Caco-2 (cell line): Measurements from ENCODE around the gene DUSP14. TPM values are rescaled to one million over a fixed set of nuclear protein-coding genes. Genes with fewer than 3 reads are reported as not detected.
A peak's percentile ranks its signal among the peaks of the same experiment; 100 is the strongest.

Experiments used
- BruUV-seq: library from RNA; stranded (reverse); fragments of 400-500 nt; replicated peaks from 2 replicates; lab custom pipeline; 2021; lab: Mats Ljungman, UMichigan
- CTCF ChIA-PET: fragments of 300-600 bp; sonication (Branson Sonifier 250); formaldehyde crosslinking; loops from one replicate; lab custom pipeline; 2022; ENCODE audit warnings: antibody characterized with exemption; lab: Charles Lee
- POLR2A ChIA-PET: fragments of 300-600 bp; sonication (Branson Sonifier 250); formaldehyde crosslinking; loops from one replicate; lab custom pipeline; 2022; ENCODE audit warnings: antibody characterized with exemption; lab: Charles Lee
- DNase-seq, 2 experiments: peaks; one replicate each; pipeline versions ENCODE4 v3.0.0 to v3.0.0-alpha.2; 2020 to 2022
- H3K27me3 ChIP-seq: replicated peaks from 2 replicates; pipeline ENCODE4 v1.6.0; 2011; ENCODE audit warnings: low read length; ENCODE audit not compliant: control insufficient read depth, insufficient read depth
- H3K36me3 ChIP-seq: 2 replicates; pipeline ENCODE4 v1.5.1; 2011; ENCODE audit warnings: low read length; ENCODE audit not compliant: control insufficient read depth, insufficient read depth
- H3K4me1 ChIP-seq: fragments of 250-450 bp; sonication (Bioruptor Pico); 2 replicates; pipeline ENCODE4 v1.5.1; 2020; ENCODE audit warnings: mild to moderate bottlenecking
- H3K4me3 ChIP-seq: 2 replicates; pipeline ENCODE4 v1.5.1; 2011; ENCODE audit warnings: low read depth, mild to moderate bottlenecking, control low read depth, low read length
- H3K9me3 ChIP-seq: fragments of 250-450 bp; sonication (Bioruptor Pico); 2 replicates; pipeline ENCODE4 v1.5.1; 2020; ENCODE audit warnings: mild to moderate bottlenecking, moderate library complexity
- H3K27ac Mint-ChIP-seq: one replicate; pipeline ENCODE4 v1.8.0; 2022; ENCODE audit warnings: mixed read lengths; ENCODE audit not compliant: unreplicated experiment
- H3K27me3 Mint-ChIP-seq: one replicate; pipeline ENCODE4 v1.8.0; 2022; ENCODE audit warnings: mixed read lengths; ENCODE audit not compliant: insufficient read depth, unreplicated experiment
- H3K36me3 Mint-ChIP-seq: one replicate; pipeline ENCODE4 v1.8.0; 2022; ENCODE audit warnings: mild to moderate bottlenecking, mixed read lengths; ENCODE audit not compliant: insufficient read depth, unreplicated experiment
- H3K4me1 Mint-ChIP-seq: one replicate; pipeline ENCODE4 v1.8.0; 2022; ENCODE audit warnings: low read depth, mixed read lengths; ENCODE audit not compliant: unreplicated experiment
- H3K4me3 Mint-ChIP-seq: one replicate; pipeline ENCODE4 v1.8.0; 2022; ENCODE audit warnings: mild to moderate bottlenecking, moderate library complexity, mixed read lengths; ENCODE audit not compliant: unreplicated experiment
- H3K9me3 Mint-ChIP-seq: one replicate; pipeline ENCODE4 v1.8.0; 2022; ENCODE audit warnings: mixed read lengths; ENCODE audit not compliant: unreplicated experiment
- CTCF ChIP-seq, 2 experiments: fragments of 200-600 bp in 1 of 2; IDR thresholded peaks; 1 replicate in 1 of 2; 2 replicates in 1 of 2; pipeline versions ENCODE4 v1.5.1 to v1.8.0; 2011 to 2022; ENCODE audit warnings: antibody characterized with exemption in 1 of 2, control low read depth in 1 of 2, inconsistent platforms in 1 of 2, low read depth in 1 of 2, low read length in 1 of 2, mild to moderate bottlenecking in 1 of 2, moderate library complexity in 1 of 2; ENCODE audit not compliant: insufficient read depth in 1 of 2, severe bottlenecking in 1 of 2, unreplicated experiment in 1 of 2
- intact Hi-C: fragments of 100-400 bp; cut with micrococcal nuclease; formaldehyde crosslinking; loops from one replicate; pipeline ENCODE4 v1.10.0; 2022; ENCODE audit not compliant: unreplicated experiment
- total RNA-seq: library from RNA; stranded (reverse); gene quantifications from 2 replicates; pipeline ENCODE4 v1.2.3, GENCODE V29; 2022

The DUSP14 gene
- total RNA-seq, 1 experiment from 2014 or later = 32.5 TPM

- POLR2A ChIA-PET = no interaction called here
- CTCF ChIA-PET = interaction anchor here (0.6 kb wide), 1 partner anchor 114 kb away, joined by 3 read pairs; no protein-coding TSS in a partner anchor
- no peak for TF ChIP-seq CTCF (IDR thresholded peaks at IDR 0.05; ENCODE audit: insufficient read depth in 1 of 2, low read depth in 1 of 2, low read length in 1 of 2, severe bottlenecking in 1 of 2, unreplicated experiment in 1 of 2)
- Histone ChIP-seq H3K27me3 (no peaks in the 10 kb centered on the region), H3K36me3 (peaks cover 6% of the 10 kb centered on the region), H3K4me1 (peaks cover 10% of the 10 kb centered on the region; the same call in 1 of the 2 replicates), H3K4me3 (no peak overlapping the region), H3K9me3 (no peaks in the 10 kb centered on the region)
- intact Hi-C loops = no loop called here
- no peak for DNase-seq
- Mint-ChIP-seq H3K27me3 (no peaks in the 10 kb centered on the region), H3K36me3 (peaks cover 49% of the 10 kb centered on the region), H3K4me3 (no peak overlapping the region), H3K27ac (no peak overlapping the region), H3K4me1 (no peaks in the 10 kb centered on the region), H3K9me3 (no peaks in the 10 kb centered on the region)
- no TSS peak for BruUV-seq
These were observed 22.9 kb downstream of the DUSP14 start for GRCh38 chr17:37512442-37513068.

- Histone ChIP-seq H3K4me3 (no peak overlapping the region), H3K4me1 (peaks cover 10% of the 10 kb centered on the region; the same call in 1 of the 2 replicates), H3K27me3 (no peaks in the 10 kb centered on the region), H3K36me3 (peaks cover 6% of the 10 kb centered on the region), H3K9me3 (no peaks in the 10 kb centered on the region)
- Mint-ChIP-seq H3K9me3 (no peaks in the 10 kb centered on the region), H3K27ac (no peak overlapping the region), H3K4me1 (no peaks in the 10 kb centered on the region), H3K27me3 (no peaks in the 10 kb centered on the region), H3K36me3 (peaks cover 60% of the 10 kb centered on the region), H3K4me3 (no peak overlapping the region)
- BruUV-seq = no TSS peak
- CTCF ChIA-PET = no interaction called here
- intact Hi-C loops = no loop called here
- no peak for TF ChIP-seq CTCF (IDR thresholded peaks at IDR 0.05; ENCODE audit: insufficient read depth in 1 of 2, low read depth in 1 of 2, low read length in 1 of 2, severe bottlenecking in 1 of 2, unreplicated experiment in 1 of 2)
- no peak for DNase-seq
- POLR2A ChIA-PET = no interaction called here
These were observed 24.0 kb downstream of the DUSP14 start for GRCh38 chr17:37513711-37514110.

GRCh38 chr17:37516127-37516571 lies 26.5 kb downstream of the DUSP14 start:
- Mint-ChIP-seq H3K27me3 (no peaks in the 10 kb centered on the region), H3K4me1 (no peaks in the 10 kb centered on the region), H3K4me3 (no peak overlapping the region), H3K27ac (peak overlapping the region; percentile 53), H3K36me3 (peaks cover 62% of the 10 kb centered on the region), H3K9me3 (no peaks in the 10 kb centered on the region)
- intact Hi-C loops = no loop called here
- H3K36me3 ChIP-seq = peaks cover 6% of the 10 kb centered on the region
- H3K27me3 ChIP-seq = no peaks in the 10 kb centered on the region
- H3K4me1 ChIP-seq = peaks cover 10% of the 10 kb centered on the region; the same call in 1 of the 2 replicates
- no peak for TF ChIP-seq CTCF (IDR thresholded peaks at IDR 0.05; ENCODE audit: insufficient read depth in 1 of 2, low read depth in 1 of 2, low read length in 1 of 2, severe bottlenecking in 1 of 2, unreplicated experiment in 1 of 2)
- CTCF ChIA-PET = interaction anchor here (0.7 kb wide), 1 partner anchor 25 kb away, joined by 3 read pairs; no protein-coding TSS in a partner anchor
- no peak for DNase-seq
- H3K4me3 ChIP-seq = no peak overlapping the region
- BruUV-seq = no TSS peak
- no peaks in the 10 kb centered on the region for H3K9me3 ChIP-seq
- POLR2A ChIA-PET = no interaction called here
